Spleen (tissue), 7 donors: Measurements from ENCODE around the gene CAMSAP2.

ENCODE experiments used
- POLR2A ChIP-seq, 3 donors: fragments of 450-650 bp; IDR thresholded peaks; one replicate each; pipeline ENCODE4 v1.5.1; 2017; ENCODE audit warnings: antibody characterized with exemption in 3 of 3, mild to moderate bottlenecking in 1 of 3
- TF ChIP-seq, protein P1 (sequence below), 11 experiments: fragments of 200-600 bp in 7 of 11; fragments of 450-650 bp in 4 of 11; sonication (generic) in 4 of 11; IDR thresholded peaks in 8 of 11; conservative IDR thresholded peaks in 3 of 11; 1 replicate in 7 of 11; 2 replicates in 4 of 11; pipeline versions ENCODE4 v1.4.0 to v1.8.0; 2016 to 2021; ENCODE audit warnings: antibody characterized with exemption in 11 of 11, inconsistent platforms in 4 of 11, mild to moderate bottlenecking in 1 of 11
- donor health status: DM: no; HTN: no; CAD: no; lungs with moderate emphysema.
- donor health status: DM: no; HTN: no; CAD: no.
- donor health status: DM: no; HTN: no; CAD: no.

DNA sequence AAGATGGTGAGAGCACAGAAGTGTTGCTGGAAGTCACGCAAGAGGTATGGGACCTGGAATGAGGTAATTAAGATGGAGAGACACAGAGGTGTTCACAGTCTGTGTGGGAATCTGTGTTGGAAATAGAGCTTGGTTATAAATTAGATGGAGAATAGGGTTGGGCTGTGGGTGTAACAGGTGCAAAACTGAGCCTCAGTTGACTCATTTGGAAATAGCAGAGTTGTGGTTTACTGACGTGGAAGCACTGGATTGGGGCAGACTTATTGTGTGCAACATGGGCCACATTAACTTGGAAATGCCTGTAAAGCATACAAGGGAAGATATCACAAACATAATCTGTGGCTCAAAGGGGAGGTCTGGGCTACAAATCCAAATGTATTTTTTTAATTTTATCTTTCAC is 13.0 kb downstream of the CAMSAP2 start:
- TF ChIP-seq, protein P1, sequence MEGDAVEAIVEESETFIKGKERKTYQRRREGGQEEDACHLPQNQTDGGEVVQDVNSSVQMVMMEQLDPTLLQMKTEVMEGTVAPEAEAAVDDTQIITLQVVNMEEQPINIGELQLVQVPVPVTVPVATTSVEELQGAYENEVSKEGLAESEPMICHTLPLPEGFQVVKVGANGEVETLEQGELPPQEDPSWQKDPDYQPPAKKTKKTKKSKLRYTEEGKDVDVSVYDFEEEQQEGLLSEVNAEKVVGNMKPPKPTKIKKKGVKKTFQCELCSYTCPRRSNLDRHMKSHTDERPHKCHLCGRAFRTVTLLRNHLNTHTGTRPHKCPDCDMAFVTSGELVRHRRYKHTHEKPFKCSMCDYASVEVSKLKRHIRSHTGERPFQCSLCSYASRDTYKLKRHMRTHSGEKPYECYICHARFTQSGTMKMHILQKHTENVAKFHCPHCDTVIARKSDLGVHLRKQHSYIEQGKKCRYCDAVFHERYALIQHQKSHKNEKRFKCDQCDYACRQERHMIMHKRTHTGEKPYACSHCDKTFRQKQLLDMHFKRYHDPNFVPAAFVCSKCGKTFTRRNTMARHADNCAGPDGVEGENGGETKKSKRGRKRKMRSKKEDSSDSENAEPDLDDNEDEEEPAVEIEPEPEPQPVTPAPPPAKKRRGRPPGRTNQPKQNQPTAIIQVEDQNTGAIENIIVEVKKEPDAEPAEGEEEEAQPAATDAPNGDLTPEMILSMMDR (IDR thresholded peaks at IDR 0.05 in 8 of 11, conservative IDR thresholded peaks at IDR 0.05 in 3 of 11), result no peak
- no peak for TF ChIP-seq POLR2A (IDR thresholded peaks at IDR 0.05)
